ENCODE measurements around the gene RIMS3.
"Not testable (repeated sequence)": the region's sequence is repeated elsewhere in the genome, so short reads cannot be mapped to it uniquely, and the experiment has no call there.

- not testable (repeated sequence) for TF ChIP-seq CTCF (IDR thresholded peaks at IDR 0.05; ENCODE audit: low read length); EZH2 (IDR thresholded peaks at IDR 0.05; ENCODE audit: borderline replicate concordance, low read length)
Observed at GRCh38 chr1:40574805-40575204, 90.7 kb downstream of the RIMS3 start.
